HG02759 (cell line): ENCODE results near the gene DHRS11.

Source experiments
- ATAC-seq: cut with Tn5 transposase; IDR thresholded peaks from one replicate; pipeline ENCODE4 v1.9.1; 2021; ENCODE audit warnings: mild to moderate bottlenecking, moderate library complexity; ENCODE audit not compliant: unreplicated experiment

The DHRS11 gene

GRCh38 chr17:36612323-36612722 is 20.6 kb downstream of the DHRS11 start:
- no peak for ATAC-seq

GRCh38 chr17:36613155-36613554 is 21.5 kb downstream of the DHRS11 start:
- ATAC-seq: no peak

- ATAC-seq: no peak
Measured at GRCh38 chr17:36614081-36614480, 22.4 kb downstream of the DHRS11 start.

GRCh38 chr17:36614933-36615332 is 23.3 kb downstream of the DHRS11 start:
- no peak for ATAC-seq

GRCh38 chr17:36616061-36617029 is 24.7 kb downstream of the DHRS11 start:
- no peak for ATAC-seq

- no peak for ATAC-seq
Measured at GRCh38 chr17:36617773-36618172, 26.1 kb downstream of the DHRS11 start.

- ATAC-seq: no peak
Measured at GRCh38 chr17:36623281-36623680, 31.6 kb downstream of the DHRS11 start.

- no peak for ATAC-seq
Measured at GRCh38 chr17:36625188-36625587, 33.5 kb downstream of the DHRS11 start.

- ATAC-seq: no peak
Measured at GRCh38 chr17:36627101-36627500, 35.4 kb downstream of the DHRS11 start.

GRCh38 chr17:36628576-36628975 is 36.9 kb downstream of the DHRS11 start:
- no peak for ATAC-seq

- ATAC-seq: no peak
Measured at GRCh38 chr17:36629252-36629847, 37.7 kb downstream of the DHRS11 start.

GRCh38 chr17:36629970-36630502 is 38.4 kb downstream of the DHRS11 start:
- ATAC-seq: no peak

- no peak for ATAC-seq
Measured at GRCh38 chr17:36631022-36631421, 39.3 kb downstream of the DHRS11 start.

- no peak for ATAC-seq
Measured at GRCh38 chr17:36632916-36633771, 41.5 kb downstream of the DHRS11 start.

GRCh38 chr17:36640346-36640745 is 48.7 kb downstream of the DHRS11 start:
- no peak for ATAC-seq

- no peak for ATAC-seq
Measured at GRCh38 chr17:36640836-36641235, 49.2 kb downstream of the DHRS11 start.

GRCh38 chr17:36641331-36641876 is 49.7 kb downstream of the DHRS11 start:
- no peak for ATAC-seq

GRCh38 chr17:36641877-36642845 is 50.5 kb downstream of the DHRS11 start:
- no peak for ATAC-seq

- no peak for ATAC-seq
Measured at GRCh38 chr17:36643086-36643685, 51.5 kb downstream of the DHRS11 start.
